AG09309 (cell line): ENCODE data around the gene PACSIN3.

Experiments used
- DNase-seq: peaks from one replicate; pipeline ENCODE4 v3.0.0-alpha.2; 2010; ENCODE audit warnings: low read depth
- H3K4me3 ChIP-seq: 2 replicates; pipeline ENCODE4 v1.5.1; 2011; ENCODE audit warnings: mild to moderate bottlenecking, low read depth, low read length, moderate library complexity; ENCODE audit not compliant: control insufficient read depth
- CTCF ChIP-seq: IDR thresholded peaks from 2 replicates; pipeline ENCODE4 v1.5.1; 2011; ENCODE audit warnings: mild to moderate bottlenecking, low read depth, low read length, inconsistent platforms; ENCODE audit not compliant: insufficient read depth, control insufficient read depth; ENCODE audit errors: missing control alignments

The PACSIN3 gene

GRCh38 chr11:47175746-47176327 is 10.4 kb downstream of the PACSIN3 start:
- H3K4me3 ChIP-seq, result peak overlapping the region; percentile 91
- no peak for DNase-seq
- no peak for TF ChIP-seq CTCF

GRCh38 chr11:47172740-47173336 is 13.4 kb downstream of the PACSIN3 start:
- TF ChIP-seq CTCF, result no peak
- DNase-seq, result no peak
- no peak overlapping the region for H3K4me3 ChIP-seq

GRCh38 chr11:47171856-47172255 is 14.4 kb downstream of the PACSIN3 start:
- DNase-seq, result no peak
- TF ChIP-seq CTCF, result no peak
- no peak overlapping the region for H3K4me3 ChIP-seq

GRCh38 chr11:47171061-47171838 is 15.0 kb downstream of the PACSIN3 start:
- H3K4me3 ChIP-seq, result no peak overlapping the region
- DNase-seq, result no peak
- no peak for TF ChIP-seq CTCF

GRCh38 chr11:47166368-47166767 is 19.9 kb downstream of the PACSIN3 start:
- TF ChIP-seq CTCF, result no peak
- no peak for DNase-seq
- no peak overlapping the region for H3K4me3 ChIP-seq

- no peak for DNase-seq
- no peak overlapping the region for H3K4me3 ChIP-seq
- TF ChIP-seq CTCF, result no peak
Observed at GRCh38 chr11:47165253-47165840, 20.9 kb downstream of the PACSIN3 start.
